Hair follicle dermal papilla cell (primary cell): ENCODE results near the gene TALDO1. TPM values are rescaled to one million over a fixed set of nuclear protein-coding genes. Genes with fewer than 3 reads are reported as not detected.

Experiments used
- small RNA-seq: library from RNA; depleted of rRNA; stranded (forward); fragments of <200 nt; gene quantifications from one replicate; pipeline ENCODE3, GENCODE V24; 2012
- total RNA-seq: library from RNA; depleted of rRNA; stranded (reverse); fragments of >200 nt; gene quantifications from 2 replicates; pipeline ENCODE4 v1.2.3, GENCODE V29; 2012

TALDO1 gene
- total RNA-seq, result 92.8 and 94.2 TPM in 2 replicates

DNA sequence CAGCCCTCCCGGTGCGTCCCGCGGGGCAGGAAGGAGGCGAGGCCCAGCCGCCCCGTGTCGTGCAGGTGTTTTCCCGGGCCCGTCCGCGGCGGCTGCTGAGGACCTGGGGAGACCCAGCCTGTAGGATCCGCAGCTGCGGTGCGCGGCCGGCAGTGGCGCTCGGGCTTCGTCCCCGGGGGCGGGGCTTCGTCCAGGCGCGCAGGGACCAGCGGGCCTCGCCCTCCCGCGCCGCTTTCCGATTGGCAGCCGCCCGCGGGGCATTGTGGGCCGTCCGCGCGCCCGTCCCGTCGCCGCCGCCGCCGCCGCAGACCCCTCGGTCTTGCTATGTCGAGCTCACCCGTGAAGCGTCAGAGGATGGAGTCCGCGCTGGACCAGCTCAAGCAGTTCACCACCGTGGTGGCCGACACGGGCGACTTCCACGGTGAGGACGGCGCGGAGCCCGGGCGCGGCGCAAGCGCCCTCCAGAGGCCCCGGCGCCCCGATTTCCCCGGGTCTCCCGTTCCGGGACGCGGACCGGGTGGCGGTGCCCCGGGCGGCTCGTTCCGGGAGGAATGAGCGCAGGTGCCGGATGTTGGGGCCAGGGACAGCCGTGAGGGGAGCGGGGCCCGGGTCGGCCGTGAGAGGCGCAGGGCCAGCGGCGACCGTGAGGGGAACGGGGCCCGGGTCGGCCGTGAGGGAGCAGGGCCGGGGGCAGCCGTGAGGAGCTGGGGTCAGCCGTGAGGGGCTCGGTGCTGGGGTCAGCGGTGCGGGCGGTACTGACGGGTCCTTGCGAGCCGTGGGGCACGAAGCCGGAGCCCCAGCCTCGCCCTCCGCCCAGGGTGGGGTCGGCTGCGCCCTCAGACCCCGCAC lies at the start of gene TALDO1:
Gene TALDO1 (plus strand): TSS at position 307 of the 849 bp plus-strand sequence. CDS start 18 bp downstream, at position 325.

DNA sequence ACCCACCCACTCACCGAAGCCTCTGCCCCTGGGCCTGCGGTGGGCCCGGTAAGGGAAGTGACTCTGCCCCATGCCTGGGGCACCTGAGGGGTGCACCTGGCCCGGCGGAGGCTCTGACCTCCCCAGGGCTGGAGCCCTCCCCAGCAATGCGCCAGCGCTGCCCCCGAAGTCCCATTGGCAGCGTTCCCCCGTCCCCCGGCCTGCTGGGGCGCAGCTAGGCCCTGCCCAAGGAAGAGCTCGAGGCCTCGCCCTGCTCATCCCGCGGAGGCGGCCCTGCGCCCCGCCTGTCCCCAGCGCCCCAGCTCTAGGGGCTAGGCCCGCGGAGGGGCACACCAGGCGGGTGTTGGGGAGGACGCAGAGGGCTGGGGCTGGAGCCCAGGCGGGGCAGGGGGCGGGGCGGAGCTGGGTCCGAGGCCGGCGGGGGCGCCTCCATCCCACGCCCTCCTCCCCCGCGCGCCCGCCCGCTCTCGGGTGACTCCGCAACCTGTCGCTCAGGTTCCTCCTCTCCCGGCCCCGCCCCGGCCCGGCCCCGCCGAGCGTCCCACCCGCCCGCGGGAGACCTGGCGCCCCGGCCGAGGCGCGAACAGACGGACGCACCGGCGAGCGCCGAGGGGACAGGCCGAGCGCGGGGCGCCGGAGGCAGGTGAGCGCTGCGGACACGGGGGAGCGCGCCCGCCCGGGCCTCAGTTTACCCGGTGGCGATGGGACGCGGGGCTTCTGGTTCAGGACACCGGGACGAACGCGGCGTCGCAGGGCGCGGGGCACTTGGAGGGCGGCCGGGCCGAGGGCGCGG lies 41.4 kb upstream of the TALDO1 start, which contains the start of gene EPS8L2:
Gene EPS8L2 (plus strand): TSS at position 586 of the 793 bp plus-strand sequence. CDS start 3,177 bp downstream, outside the sequence.

GRCh38 chr11:777288-778255 lies 30.3 kb downstream of the TALDO1 start, which contains the start of gene GATD1:
TSS of gene GATD1 (minus strand) at chr11:777487. CDS start at chr11:777462, 25 bp downstream.

DNA sequence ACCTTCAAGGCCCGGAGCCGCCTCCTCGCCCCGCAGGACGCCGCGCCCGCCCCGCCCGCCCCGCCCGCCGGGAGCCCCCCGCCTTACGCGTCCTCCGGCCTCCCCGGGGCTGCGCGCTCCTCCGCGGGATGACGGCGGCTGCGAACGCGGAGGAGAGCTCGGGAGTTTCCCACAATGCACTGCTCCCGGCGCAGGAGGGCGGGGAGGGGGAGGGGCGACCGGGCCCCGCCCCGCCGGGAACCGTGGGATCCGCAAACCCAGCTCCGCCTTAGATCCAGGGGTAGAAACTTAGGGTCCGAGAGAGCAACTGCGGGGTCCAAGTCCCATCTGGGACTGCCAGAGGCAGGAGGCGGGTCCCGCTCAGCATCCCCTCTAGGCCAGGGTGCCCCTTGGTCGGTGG lies 42.7 kb downstream of the TALDO1 start, which contains the start of gene CEND1:
Gene CEND1 (minus strand): TSS at position 148 of the 400 bp plus-strand sequence. CDS start 1,514 bp downstream, outside the sequence.

DNA sequence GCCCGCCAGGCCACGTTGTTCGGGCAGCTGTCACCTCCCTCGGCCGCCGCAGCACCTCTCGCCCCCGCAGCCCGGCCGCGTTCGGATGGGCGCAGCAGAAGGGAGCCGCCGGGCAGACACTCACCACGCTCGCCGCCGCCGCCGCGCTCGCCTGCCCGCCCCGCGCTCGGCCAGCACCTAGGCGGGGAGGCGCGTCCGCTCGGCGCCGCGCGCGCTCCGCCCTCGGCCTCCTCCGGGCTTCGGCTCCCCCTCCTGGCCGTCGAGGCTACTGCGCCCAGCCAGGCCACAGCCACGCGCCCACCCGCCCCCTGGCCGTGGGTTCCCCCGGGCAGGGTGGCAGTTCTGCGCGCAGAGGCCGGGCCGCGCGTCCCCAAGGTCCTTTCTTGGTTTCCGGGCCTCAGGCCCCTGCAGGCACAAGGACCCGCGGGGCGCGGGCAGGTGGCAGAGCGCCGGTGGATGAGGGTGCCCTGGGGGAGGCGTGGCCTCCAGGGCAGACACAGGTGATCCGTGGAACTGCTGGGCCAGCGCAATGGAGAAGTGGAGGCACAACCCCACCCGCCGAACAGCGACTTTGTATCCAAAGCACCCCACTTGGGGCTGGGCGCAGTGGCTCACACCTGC lies 50.9 kb downstream of the TALDO1 start, which contains the start of gene SLC25A22:
Gene SLC25A22 (minus strand): TSS at position 189 of the 621 bp plus-strand sequence. CDS start 3,275 bp downstream, outside the sequence.

GRCh38 chr11:809287-810039 lies 62.2 kb downstream of the TALDO1 start, which contains the start of gene RPLP2:
TSS of gene RPLP2 (plus strand) at chr11:809967. CDS start at chr11:810235, 268 bp downstream.

Small RNA genes within 50 kb of the gene (small RNA-seq; reads per million reads assigned to genes)
- not detected for gene SNORA52

Other genes with a start within 250 kb of the TALDO1 start
- 359 and 417 TPM in 2 replicates for gene RNH1, start 240.2 kb upstream of the TALDO1 start, total RNA-seq
- 24.5 and 27.4 TPM in 2 replicates for gene HRAS, start 211.9 kb upstream of the TALDO1 start, total RNA-seq
- gene LRRC56, start 209.9 kb upstream of the TALDO1 start, total RNA-seq, result 0.65 and 0.85 TPM in 2 replicates
- gene LMNTD2, start 186.7 kb upstream of the TALDO1 start, total RNA-seq, result 0.61 and 0.97 TPM in 2 replicates
- 3.7 and 7.7 TPM in 2 replicates for gene RASSF7, start 186.5 kb upstream of the TALDO1 start, total RNA-seq
- gene PHRF1, start 171.0 kb upstream of the TALDO1 start, total RNA-seq, result 32.9 and 36.8 TPM in 2 replicates
- gene IRF7, start 131.5 kb upstream of the TALDO1 start, total RNA-seq, result 10.6 and 18.5 TPM in 2 replicates
- not detected in 2 replicates for gene CDHR5, start 122.5 kb upstream of the TALDO1 start, total RNA-seq
- not detected in 2 replicates for gene SCT, start 120.3 kb upstream of the TALDO1 start, total RNA-seq
- gene DRD4, start 110.2 kb upstream of the TALDO1 start, total RNA-seq, result 0.12 and 0.32 TPM in 2 replicates
- gene DEAF1, start 52.2 kb upstream of the TALDO1 start, total RNA-seq, result 37.0 and 40.8 TPM in 2 replicates
- gene TMEM80, start 51.6 kb upstream of the TALDO1 start, total RNA-seq, result 8.9 and 17.2 TPM in 2 replicates
- gene EPS8L2, start 41.2 kb upstream of the TALDO1 start, total RNA-seq, result 19.3 and 31.7 TPM in 2 replicates
- gene GATD1, start 30.0 kb downstream of the TALDO1 start, total RNA-seq, result 48.3 and 49.3 TPM in 2 replicates
- 0.97 and 1.9 TPM in 2 replicates for gene CEND1, start 42.6 kb downstream of the TALDO1 start, total RNA-seq
- 14.2 and 17.4 TPM in 2 replicates for gene SLC25A22, start 50.8 kb downstream of the TALDO1 start, total RNA-seq
- gene PIDD1, start 57.8 kb downstream of the TALDO1 start, total RNA-seq, result 4.4 and 5.6 TPM in 2 replicates
- gene RPLP2, start 62.5 kb downstream of the TALDO1 start, total RNA-seq, result 47.4 and 134 TPM in 2 replicates
- gene PNPLA2, start 71.5 kb downstream of the TALDO1 start, total RNA-seq, result 29.4 and 33.1 TPM in 2 replicates
- gene CRACR2B, start 80.5 kb downstream of the TALDO1 start, total RNA-seq, result 0.32 and 0.85 TPM in 2 replicates
- 283 and 456 TPM in 2 replicates for gene CD151, start 85.5 kb downstream of the TALDO1 start, total RNA-seq
- 67.7 and 69.6 TPM in 2 replicates for gene POLR2L, start 95.1 kb downstream of the TALDO1 start, total RNA-seq
- gene TSPAN4, start 95.4 kb downstream of the TALDO1 start, total RNA-seq, result 129 and 138 TPM in 2 replicates
- gene CHID1, start 163.3 kb downstream of the TALDO1 start, total RNA-seq, result 63.4 and 63.6 TPM in 2 replicates
- gene AP2A2, start 178.4 kb downstream of the TALDO1 start, total RNA-seq, result 50.4 and 60.7 TPM in 2 replicates